Measurements from ENCODE around the gene SIRPB1.
"Not testable (repeated sequence)": the region's sequence is repeated elsewhere in the genome, so short reads cannot be mapped to it uniquely, and the experiment has no call there.

GRCh38 chr20:1577313-1577712 lies 42.5 kb downstream of the SIRPB1 start:
- TF ChIP-seq CTCF (IDR thresholded peaks at IDR 0.05); POLR2A (IDR thresholded peaks at IDR 0.05; ENCODE audit: low read length); RAD21 (conservative IDR thresholded peaks at IDR 0.05 in 1 of 2, IDR thresholded peaks at IDR 0.05 in 1 of 2); EHMT2 (IDR thresholded peaks at IDR 0.05; ENCODE audit: low read depth); EP300 (IDR thresholded peaks at IDR 0.05); RCOR1 (IDR thresholded peaks at IDR 0.05; ENCODE audit: low read depth, low read length); ELK1 (IDR thresholded peaks at IDR 0.05; ENCODE audit: low read depth, low read length); ESRRA (IDR thresholded peaks at IDR 0.05; ENCODE audit: borderline replicate concordance, low read length); MAX (IDR thresholded peaks at IDR 0.05); CEBPB (IDR thresholded peaks at IDR 0.05); CBX2 (IDR thresholded peaks at IDR 0.05; ENCODE audit: borderline replicate concordance, low read depth): not testable (repeated sequence)

Data from A549 (cell line).